Stomach (tissue), 9 donors: ENCODE data around the gene ARID5B. TPM values are rescaled to one million over a fixed set of nuclear protein-coding genes. Genes with fewer than 3 reads are reported as not detected.
A peak's percentile ranks its signal among the peaks of the same experiment; 100 is the strongest.

Source experiments
- DNase-seq, 2 donors: peaks; one replicate each; pipeline versions ENCODE4 v3.0.0 to v3.0.0-alpha.2; 2013 to 2019
- H3K27ac ChIP-seq, 5 donors: fragments of 200-600 bp in 4 of 5; sonication (generic) in 4 of 5; one replicate each; pipeline ENCODE4 v1.5.1; 2013 to 2019; ENCODE audit warnings: mild to moderate bottlenecking in 1 of 5, moderate library complexity in 1 of 5
- H3K27me3 ChIP-seq, 3 donors: fragments of 200-600 bp; sonication (generic); one replicate each; pipeline ENCODE4 v1.5.1; 2017 to 2019; ENCODE audit warnings: mixed run types in 1 of 3
- H3K36me3 ChIP-seq, 4 donors: fragments of 200-600 bp; sonication (generic); 1 replicate in 3 of 4; 2 replicates in 1 of 4; pipeline ENCODE4 v1.5.1; 2016 to 2019
- H3K4me1 ChIP-seq, 4 donors: fragments of 200-600 bp; sonication (generic); one replicate each; pipeline ENCODE4 v1.5.1; 2016 to 2019
- H3K4me3 ChIP-seq, 4 donors: fragments of 200-600 bp; sonication (generic) in 3 of 4; one replicate each; pipeline ENCODE4 v1.5.1; 2016 to 2019; ENCODE audit warnings: mild to moderate bottlenecking in 1 of 4
- H3K9me3 ChIP-seq, 4 donors: fragments of 200-600 bp; sonication (generic); one replicate each; pipeline ENCODE4 v1.5.1; 2016 to 2019
- CTCF ChIP-seq, 7 experiments: fragments of 450-650 bp in 4 of 7; fragments of 200-600 bp in 3 of 7; sonication (generic) in 3 of 7; IDR thresholded peaks; one replicate each; pipeline ENCODE4 v1.5.1; 2016 to 2019; ENCODE audit warnings: antibody characterized with exemption in 7 of 7, control low read depth in 2 of 7, mild to moderate bottlenecking in 1 of 7
- EP300 ChIP-seq: sonication (generic); formaldehyde crosslinking; IDR thresholded peaks from one replicate; pipeline ENCODE4 v1.6.1; 2017; ENCODE audit warnings: antibody characterized with exemption
- POLR2A ChIP-seq, 4 donors: fragments of 450-650 bp; IDR thresholded peaks; one replicate each; pipeline ENCODE4 v1.6.1; 2016; ENCODE audit warnings: antibody characterized with exemption in 4 of 4, control low read depth in 2 of 4, mild to moderate bottlenecking in 1 of 4, moderate library complexity in 1 of 4
- POLR2AphosphoS5 ChIP-seq, 3 donors: sonication (generic); formaldehyde crosslinking; IDR thresholded peaks; one replicate each; pipeline ENCODE4 v1.6.1; 2016; ENCODE audit warnings: antibody characterized with exemption in 3 of 3
- WGBS, 5 donors: extraction: QIAGEN DNeasy Blood & Tissue Kit in 3 of 5; methylation state at CpG; one replicate each; pipeline versions ENCODE4 v1.1.5 to v1.1.7; 2013 to 2018; 5-methylcytosine and 5-hydroxymethylcytosine counted together
- intact Hi-C: fragments of 100-400 bp; cut with DNase I; formaldehyde crosslinking; loops from one replicate; pipeline ENCODE4 v1.15.1; 2023; ENCODE audit warnings: low total_unique reads
- polyA plus RNA-seq, 3 donors: library from polyadenylated mRNA; stranded (reverse); fragments of 200-250 nt; gene quantifications; one replicate each; pipeline ENCODE4 v1.2.3, GENCODE V29; 2013
- total RNA-seq, 5 donors: library from RNA; depleted of rRNA; stranded (reverse); fragments of >200 nt; gene quantifications; one replicate each; pipeline versions ENCODE4 v1.1.0 to v1.2.3, GENCODE V29; 2014 to 2016
- donor health status: healthy with polysubstance abuse.
- donor health status: Bipolar disorder and iron deficiency.
- donor health status: healthy.

ARID5B gene
- total and polyA plus RNA-seq, 8 donors, result 5.4 to 64.2 (median 11.9) TPM

- intact Hi-C loops, result no loop called here
- Histone ChIP-seq H3K4me3 (no peak overlapping the region), H3K9me3 (no peaks in the 10 kb centered on the region), H3K36me3 (no peaks in the 10 kb centered on the region), H3K4me1 (peaks cover 5 to 34% (median 19%) of the 10 kb centered on the region in 4 donors), H3K27ac (peak overlapping the region in 2 of 5 donors; percentile 4 to 63), H3K27me3 (no peaks in the 10 kb centered on the region)
- DNase-seq, result no peak
- TF ChIP-seq POLR2AphosphoS5 (IDR thresholded peaks at IDR 0.05) (no peak), POLR2A (IDR thresholded peaks at IDR 0.05) (no peak), CTCF (IDR thresholded peaks at IDR 0.05) (no peak), EP300 (no peak)
- WGBS, 5 donors, result 36 to 45% (median 38%) methylated on average over 3 of the region's 3 CpGs
Measured at GRCh38 chr10:61870526-61870895, 31.0 kb upstream of the ARID5B start.

GRCh38 chr10:61871487-61871886 lies 30.0 kb upstream of the ARID5B start:
- intact Hi-C loops, result no loop called here
- WGBS, 5 donors, result 95 to 97% (median 96%) methylated on average over 6 of the region's 6 CpGs

GRCh38 chr10:61877887-61878739 lies 23.4 kb upstream of the ARID5B start:
- Histone ChIP-seq H3K36me3 (no peaks in the 10 kb centered on the region), H3K27ac (no peak overlapping the region), H3K27me3 (no peaks in the 10 kb centered on the region), H3K4me3 (no peak overlapping the region), H3K9me3 (no peaks in the 10 kb centered on the region), H3K4me1 (peaks cover 0 to 11% (median 0%) of the 10 kb centered on the region in 4 donors)
- 70 to 85% (median 76%) methylated on average over 11 of the region's 11 CpGs for WGBS, 5 donors
- intact Hi-C loops, result no loop called here
- TF ChIP-seq CTCF (IDR thresholded peaks at IDR 0.05), result no peak
- no peak for TF ChIP-seq POLR2A (IDR thresholded peaks at IDR 0.05)
- no peak for TF ChIP-seq POLR2AphosphoS5 (IDR thresholded peaks at IDR 0.05)
- no peak for TF ChIP-seq EP300
- DNase-seq, result peak in 1 of 2 donors; percentile 36

More at GRCh38 chr10:61871487-61871886, 30.0 kb upstream of the ARID5B start:
- Histone ChIP-seq H3K27me3 (no peaks in the 10 kb centered on the region), H3K4me3 (no peak overlapping the region), H3K4me1 (peaks cover 5 to 34% (median 19%) of the 10 kb centered on the region in 4 donors), H3K27ac (no peak overlapping the region), H3K36me3 (no peaks in the 10 kb centered on the region), H3K9me3 (no peaks in the 10 kb centered on the region)
- TF ChIP-seq EP300, result no peak
- no peak for TF ChIP-seq POLR2A (IDR thresholded peaks at IDR 0.05)
- TF ChIP-seq CTCF (IDR thresholded peaks at IDR 0.05), result no peak
- no peak for TF ChIP-seq POLR2AphosphoS5 (IDR thresholded peaks at IDR 0.05)
- no peak for DNase-seq

GRCh38 chr10:61878740-61879068 lies 22.8 kb upstream of the ARID5B start:
- no peak for TF ChIP-seq POLR2A (IDR thresholded peaks at IDR 0.05)
- TF ChIP-seq POLR2AphosphoS5 (IDR thresholded peaks at IDR 0.05), result no peak
- TF ChIP-seq CTCF (IDR thresholded peaks at IDR 0.05), result no peak
- no peak for TF ChIP-seq EP300
- Histone ChIP-seq H3K36me3 (no peaks in the 10 kb centered on the region), H3K27me3 (no peaks in the 10 kb centered on the region), H3K4me3 (no peak overlapping the region), H3K9me3 (no peaks in the 10 kb centered on the region), H3K4me1 (peaks cover 0 to 5% (median 0%) of the 10 kb centered on the region in 4 donors), H3K27ac (no peak overlapping the region)
- DNase-seq, result no peak
- intact Hi-C loops, result no loop called here
